GM12878 (cell line): ENCODE measurements around the gene EDN2. TPM values are rescaled to one million over a fixed set of nuclear protein-coding genes. Genes with fewer than 3 reads are reported as not detected.

Experiments used
- ATAC-seq: fragments of 200-7000 bp; cut with Tn5 transposase; 3 replicates; pipeline ENCODE4 v1.9.1; 2020; ENCODE audit warnings: mild to moderate bottlenecking, moderate library complexity
- BruUV-seq: library from RNA; stranded (reverse); fragments of 400-500 nt; replicated peaks from 2 replicates; lab custom pipeline; 2021; lab: Mats Ljungman, UMichigan
- CTCF ChIA-PET: fragments of 300-600 bp; sonication (Branson Sonifier 250); formaldehyde crosslinking; extraction: SDS; loops from one replicate; lab custom pipeline; 2021; ENCODE audit warnings: inconsistent platforms; lab: Yijun Ruan, JAX
- POLR2A ChIA-PET: fragments of 350-600 bp; formaldehyde crosslinking; extraction: SDS; loops from one replicate; lab custom pipeline; 2021; ENCODE audit warnings: inconsistent platforms; lab: Charles Lee
- RAD21 ChIA-PET: fragments of 300-600 bp; sonication (Branson Sonifier 250); formaldehyde crosslinking; loops from one replicate; lab custom pipeline; 2023; ENCODE audit warnings: antibody characterized with exemption; ENCODE audit not compliant: unreplicated experiment; lab: Charles Lee
- SMC1A ChIA-PET: fragments of 300-600 bp; sonication (Branson Sonifier 250); formaldehyde crosslinking; loops from one replicate; lab custom pipeline; 2023; ENCODE audit not compliant: unreplicated experiment, uncharacterized antibody; lab: Charles Lee
- DNase-seq: peaks from one replicate; pipeline ENCODE4 v3.0.0-alpha.2; 2011; ENCODE audit warnings: low read depth, low spot score
- FAIRE-seq: peaks from 3 replicates; lab custom pipeline; 2011; peaks lifted over from hg19 to GRCh38; lab: Jason Lieb, UNC
- H2AFZ ChIP-seq: 2 replicates; pipeline ENCODE4 v1.6.0; 2011; ENCODE audit warnings: low read depth, low read length, control low read depth; ENCODE audit not compliant: control insufficient read depth
- H3K27ac ChIP-seq: 2 replicates; pipeline ENCODE4 v1.5.1; 2011; ENCODE audit warnings: control low read depth; ENCODE audit not compliant: control insufficient read depth, insufficient read depth
- H3K27me3 ChIP-seq, 2 experiments: replicated peaks in 1 of 2; 2 replicates each; pipeline versions ENCODE4 v1.6.0 to v1.6.1; 2011; ENCODE audit warnings: low read length in 1 of 2; ENCODE audit not compliant: control insufficient read depth in 2 of 2, insufficient read depth in 2 of 2
- H3K36me3 ChIP-seq, 2 experiments: 2 replicates each; pipeline ENCODE4 v1.5.1; 2011; ENCODE audit warnings: low read length in 1 of 2; ENCODE audit not compliant: control insufficient read depth in 2 of 2, insufficient read depth in 2 of 2
- H3K4me1 ChIP-seq: 2 replicates; pipeline ENCODE4 v1.6.1; 2011; ENCODE audit warnings: mild to moderate bottlenecking, low read length, moderate library complexity, mixed read lengths; ENCODE audit not compliant: control insufficient read depth, insufficient read depth
- H3K4me2 ChIP-seq: 2 replicates; pipeline ENCODE4 v1.6.0; 2011; ENCODE audit warnings: control low read depth; ENCODE audit not compliant: control insufficient read depth, insufficient read depth
- H3K4me3 ChIP-seq: fragments of 200-600 bp; sonication (generic); 2 replicates; pipeline ENCODE4 v1.5.1; 2016
- H3K79me2 ChIP-seq: 2 replicates; pipeline ENCODE4 v1.6.0; 2011; ENCODE audit warnings: low read length; ENCODE audit not compliant: control insufficient read depth, insufficient read depth
- H3K9ac ChIP-seq: 2 replicates; pipeline ENCODE4 v1.8.0; 2011; ENCODE audit warnings: low read length, control low read depth, mixed read lengths; ENCODE audit not compliant: control insufficient read depth, insufficient read depth
- H3K9me3 ChIP-seq: replicated peaks from 3 replicates; pipeline ENCODE4 v1.5.1; 2011; ENCODE audit warnings: mild to moderate bottlenecking, low read length; ENCODE audit not compliant: control insufficient read depth, insufficient read depth
- H4K20me1 ChIP-seq: 2 replicates; pipeline ENCODE4 v1.6.0; 2011; ENCODE audit not compliant: control insufficient read depth, insufficient read depth
- BMI1 ChIP-seq: fragments of 450-650 bp; IDR thresholded peaks from 2 replicates; pipeline ENCODE4 v1.6.1; 2016; ENCODE audit warnings: mild to moderate bottlenecking, moderate library complexity, borderline replicate concordance
- BRCA1 ChIP-seq: IDR thresholded peaks from 2 replicates; pipeline ENCODE4 v1.6.1; 2011; ENCODE audit warnings: low read depth, low read length, improper control_type of control experiment
- CHD1 ChIP-seq: IDR thresholded peaks from 2 replicates; pipeline ENCODE4 v1.6.1; 2012; ENCODE audit warnings: low read depth, low read length, improper control_type of control experiment
- CREM ChIP-seq: IDR thresholded peaks from 2 replicates; pipeline ENCODE4 v1.6.1; 2014; ENCODE audit warnings: antibody characterized with exemption, low read depth
- FOXK2 ChIP-seq: fragments of 450-650 bp; IDR thresholded peaks from 2 replicates; pipeline ENCODE4 v1.6.1; 2017; ENCODE audit warnings: mild to moderate bottlenecking, moderate library complexity
- MLLT1 ChIP-seq: fragments of 450-650 bp; IDR thresholded peaks from 2 replicates; pipeline ENCODE4 v1.6.1; 2016; ENCODE audit warnings: mild to moderate bottlenecking
- MTA2 ChIP-seq: fragments of 450-650 bp; IDR thresholded peaks from 2 replicates; pipeline ENCODE4 v1.6.1; 2016; ENCODE audit warnings: low read depth, mild to moderate bottlenecking, moderate library complexity
- MYB ChIP-seq: fragments of 150-350 bp; IDR thresholded peaks from 2 replicates; pipeline ENCODE4 v1.6.1; 2014; ENCODE audit warnings: mild to moderate bottlenecking, low read depth, low read length, borderline replicate concordance
- NFYA ChIP-seq: IDR thresholded peaks from 2 replicates; pipeline ENCODE4 v1.6.1; 2011; ENCODE audit warnings: low read depth, mild to moderate bottlenecking, low read length, improper control_type of control experiment, borderline replicate concordance
- NR2C2 ChIP-seq: IDR thresholded peaks from 2 replicates; pipeline ENCODE4 v1.6.1; 2011; ENCODE audit warnings: borderline replicate concordance, low read depth; ENCODE audit not compliant: control insufficient read depth, insufficient read length
- PAX5 ChIP-seq: IDR thresholded peaks from 2 replicates; pipeline ENCODE4 v1.6.1; 2011; ENCODE audit warnings: low read depth, low read length, borderline replicate concordance
- POU2F2 ChIP-seq: IDR thresholded peaks from 3 replicates; pipeline ENCODE4 v1.6.1; 2011; ENCODE audit warnings: low read depth, mild to moderate bottlenecking, low read length, borderline replicate concordance
- REST ChIP-seq: IDR thresholded peaks from 2 replicates; pipeline ENCODE4 v1.6.1; 2012; ENCODE audit warnings: mild to moderate bottlenecking, low read depth, low read length
- WRNIP1 ChIP-seq: IDR thresholded peaks from 2 replicates; pipeline ENCODE4 v1.6.1; 2011; ENCODE audit warnings: low read depth, low read length, improper control_type of control experiment, borderline replicate concordance
- ZBED1 ChIP-seq: IDR thresholded peaks from 2 replicates; pipeline ENCODE4 v1.6.1; 2016; ENCODE audit warnings: borderline replicate concordance
- ZNF207 ChIP-seq: fragments of 450-650 bp; IDR thresholded peaks from 2 replicates; pipeline ENCODE4 v1.6.1; 2014; ENCODE audit warnings: antibody characterized with exemption, mild to moderate bottlenecking, borderline replicate concordance
- WGBS: methylation state at CpG from one replicate; pipeline ENCODE4 v1.1.6; 2016; ENCODE audit warnings: low lambda C conversion rate; ENCODE audit not compliant: insufficient replicate concordance, insufficient coverage; ENCODE audit errors: missing lambda C conversion rate; 5-methylcytosine and 5-hydroxymethylcytosine counted together
- in situ Hi-C: fragments of 300-500 bp; cut with MboI; formaldehyde crosslinking; loops from 9 replicates; pipeline ENCODE4 v1.14.3; 2018; ENCODE audit warnings: mixed read lengths
- intact Hi-C: fragments of 100-400 bp; cut with micrococcal nuclease; formaldehyde crosslinking; loops from one replicate; pipeline ENCODE4 v1.14.2; 2022; ENCODE audit not compliant: unreplicated experiment
- polyA plus RNA-seq, 11 experiments: library from polyadenylated mRNA; depleted of rRNA in 4 of 11; unstranded in 6 of 11; stranded (reverse) in 5 of 11; fragments of >200 nt; fragmentation: Nextera tagmentation in 4 of 11; fragmentation: Illumina TruSeq in 1 of 11; extraction: Ambion mirVana in 4 of 11; extraction: Trizol in 1 of 11; gene quantifications; 1 replicate in 1 of 11; 2 replicates in 10 of 11; pipeline versions ENCODE4 v1.2.1 to v1.2.3, GENCODE V29; 2011 to 2016; ENCODE audit warnings: inconsistent platforms in 2 of 11, missing spikeins in 2 of 11, low read depth in 1 of 11
- total RNA-seq, 4 experiments: library from RNA; depleted of rRNA in 3 of 4; stranded (reverse); fragments of >200 nt in 3 of 4; fragmentation: Illumina TruSeq in 1 of 4; extraction: Trizol in 1 of 4; gene quantifications; 2 replicates each; pipeline versions ENCODE4 v1.2.1 to v1.2.3, GENCODE V29; 2013 to 2021

Gene EDN2
- total and polyA plus RNA-seq, 10 of the 15 experiments (the other 5 are each of a cell fraction or from before 2014, with no cell fraction given), result 0.11 to 1.5 (median 0.43) TPM; not detected in 1

GRCh38 chr1:41478118-41478748 is 6.2 kb downstream of the EDN2 start (continued):
- TF ChIP-seq PAX5 (no peak), MTA2 (no peak), MYB (no peak), MLLT1 (no peak), BRCA1 (no peak)

- Histone ChIP-seq H3K4me2 (no peak overlapping the region), H3K4me1 (peaks cover 1% of the 10 kb centered on the region), H2AFZ (no peak overlapping the region), H3K4me3 (no peak overlapping the region), H3K27me3 (no peaks in the 10 kb centered on the region; a peak in 1 of 4 replicates), H3K79me2 (no peaks in the 10 kb centered on the region), H3K36me3 (no peaks in the 10 kb centered on the region), H4K20me1 (no peaks in the 10 kb centered on the region), H3K9ac (no peak overlapping the region), H3K27ac (no peak overlapping the region), H3K9me3 (no peaks in the 10 kb centered on the region)
- intact Hi-C loops, result no loop called here
- FAIRE-seq, result no peak
- WGBS, result 58% methylated on average over 11 of the region's 11 CpGs
- in situ Hi-C loops, result no loop called here
- SMC1A ChIA-PET, result no interaction called here
- DNase-seq, result no peak
- RAD21 ChIA-PET, result interaction anchor here (1.0 kb wide), 1 partner anchor 39 kb away, joined by 3 read pairs; no protein-coding TSS in a partner anchor
- no peak for ATAC-seq
- POLR2A ChIA-PET, result no interaction called here
- CTCF ChIA-PET, result interaction anchor here (0.8 to 3.0 kb wide), 7 partner anchors 10 to 59 kb away, joined by 3 to 8 read pairs (median 3); no protein-coding TSS in a partner anchor
- no TSS peak for BruUV-seq
- no peak for TF ChIP-seq ZNF207
- TF ChIP-seq FOXK2, result no peak
- no peak for TF ChIP-seq POU2F2
- no peak for TF ChIP-seq BMI1
- TF ChIP-seq NFYA, result no peak
- TF ChIP-seq CREM, result no peak
- no peak for TF ChIP-seq NR2C2
- no peak for TF ChIP-seq REST
- no peak for TF ChIP-seq CHD1
- TF ChIP-seq ZBED1, result no peak
- TF ChIP-seq WRNIP1, result no peak
Measured at GRCh38 chr1:41476807-41477361, 7.6 kb downstream of the EDN2 start.
